ENCODE data around the gene ACADSB. TPM values are rescaled to one million over a fixed set of nuclear protein-coding genes. Genes with fewer than 3 reads are reported as not detected.

ACADSB gene
- total and polyA plus RNA-seq, 10 donors: 5.1 to 23.9 (median 14.3) TPM

DNA sequence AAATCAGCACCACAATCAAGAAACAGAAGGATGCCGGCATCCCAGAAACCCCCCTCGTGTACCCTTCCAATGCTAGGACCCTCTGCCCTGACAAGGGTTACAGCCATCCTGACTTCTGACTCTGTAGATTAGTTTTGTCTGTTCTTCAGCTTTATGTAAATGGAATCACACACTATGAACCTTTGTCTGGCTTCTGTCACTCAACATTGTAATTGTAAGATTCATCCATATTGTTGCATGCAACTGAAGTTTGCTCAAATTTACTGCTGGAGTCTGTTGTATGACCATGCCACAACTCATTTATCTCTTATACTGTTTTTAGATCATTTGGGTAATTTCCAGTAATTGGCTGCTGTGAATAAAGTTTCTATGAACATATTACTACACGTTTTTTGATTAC, 8.7 kb upstream of the ACADSB start:
- Histone ChIP-seq H3K27me3 (replicated peaks in 1 of 7) (no peaks in the 10 kb centered on the region), H3K4me3 (no peak overlapping the region), H3K27ac (no peak overlapping the region), H3K36me3 (peaks cover 0 to 44% (median 28%) of the 10 kb centered on the region in 6 donors), H3K4me1 (peaks cover 0 to 61% (median 28%) of the 10 kb centered on the region in 6 donors), H3K9me3 (no peaks in the 10 kb centered on the region)
- intact Hi-C loops (cut with DNase I; ENCODE audit: low total_unique reads): no loop called here
- TF ChIP-seq, protein P1, sequence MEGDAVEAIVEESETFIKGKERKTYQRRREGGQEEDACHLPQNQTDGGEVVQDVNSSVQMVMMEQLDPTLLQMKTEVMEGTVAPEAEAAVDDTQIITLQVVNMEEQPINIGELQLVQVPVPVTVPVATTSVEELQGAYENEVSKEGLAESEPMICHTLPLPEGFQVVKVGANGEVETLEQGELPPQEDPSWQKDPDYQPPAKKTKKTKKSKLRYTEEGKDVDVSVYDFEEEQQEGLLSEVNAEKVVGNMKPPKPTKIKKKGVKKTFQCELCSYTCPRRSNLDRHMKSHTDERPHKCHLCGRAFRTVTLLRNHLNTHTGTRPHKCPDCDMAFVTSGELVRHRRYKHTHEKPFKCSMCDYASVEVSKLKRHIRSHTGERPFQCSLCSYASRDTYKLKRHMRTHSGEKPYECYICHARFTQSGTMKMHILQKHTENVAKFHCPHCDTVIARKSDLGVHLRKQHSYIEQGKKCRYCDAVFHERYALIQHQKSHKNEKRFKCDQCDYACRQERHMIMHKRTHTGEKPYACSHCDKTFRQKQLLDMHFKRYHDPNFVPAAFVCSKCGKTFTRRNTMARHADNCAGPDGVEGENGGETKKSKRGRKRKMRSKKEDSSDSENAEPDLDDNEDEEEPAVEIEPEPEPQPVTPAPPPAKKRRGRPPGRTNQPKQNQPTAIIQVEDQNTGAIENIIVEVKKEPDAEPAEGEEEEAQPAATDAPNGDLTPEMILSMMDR (IDR thresholded peaks at IDR 0.05 in 8 of 11, conservative IDR thresholded peaks at IDR 0.05 in 3 of 11): no peak
- TF ChIP-seq POLR2A (IDR thresholded peaks at IDR 0.05): no peak
- no peak for TF ChIP-seq POLR2AphosphoS5 (IDR thresholded peaks at IDR 0.05)
- no peak for DNase-seq
- 81 to 86% (median 85%) methylated on average over 3 of the region's 3 CpGs for WGBS, 5 donors

DNA sequence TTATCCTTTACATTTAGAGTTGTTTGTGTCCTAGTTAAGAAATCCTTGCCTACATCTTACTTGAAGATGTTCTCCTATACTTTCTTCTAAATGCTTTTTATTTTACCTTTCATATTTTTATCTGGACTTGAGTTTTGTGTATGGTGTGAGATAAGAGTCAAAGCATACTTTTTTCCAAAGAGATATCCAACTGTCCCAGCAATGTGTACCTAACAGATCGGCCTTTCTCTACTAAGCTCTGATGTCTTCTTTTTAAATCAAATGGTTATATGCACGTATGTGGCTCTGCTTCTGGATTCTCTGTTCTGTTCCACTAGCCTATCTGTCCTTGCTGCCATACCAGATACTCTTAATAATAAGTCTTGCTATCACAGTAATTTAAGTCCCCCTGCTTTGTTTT, 7.4 kb upstream of the ACADSB start:
- no peak for DNase-seq
- no peaks in the 10 kb centered on the region for H3K9me3 ChIP-seq
- no peak overlapping the region for H3K27ac ChIP-seq
- peaks cover 0 to 73% (median 39%) of the 10 kb centered on the region in 6 donors for H3K4me1 ChIP-seq
- H3K27me3 ChIP-seq (replicated peaks in 1 of 7): no peaks in the 10 kb centered on the region
- no peak overlapping the region for H3K4me3 ChIP-seq
- TF ChIP-seq, protein P1 (IDR thresholded peaks at IDR 0.05 in 8 of 11, conservative IDR thresholded peaks at IDR 0.05 in 3 of 11): no peak
- no peak for TF ChIP-seq POLR2A (IDR thresholded peaks at IDR 0.05)
- TF ChIP-seq POLR2AphosphoS5 (IDR thresholded peaks at IDR 0.05): no peak
- 95 to 100% (median 99%) methylated on average over 2 of the region's 2 CpGs for WGBS, 5 donors
- intact Hi-C loops (cut with DNase I; ENCODE audit: low total_unique reads): no loop called here
- peaks cover 0 to 43% (median 15%) of the 10 kb centered on the region in 6 donors for H3K36me3 ChIP-seq

DNA sequence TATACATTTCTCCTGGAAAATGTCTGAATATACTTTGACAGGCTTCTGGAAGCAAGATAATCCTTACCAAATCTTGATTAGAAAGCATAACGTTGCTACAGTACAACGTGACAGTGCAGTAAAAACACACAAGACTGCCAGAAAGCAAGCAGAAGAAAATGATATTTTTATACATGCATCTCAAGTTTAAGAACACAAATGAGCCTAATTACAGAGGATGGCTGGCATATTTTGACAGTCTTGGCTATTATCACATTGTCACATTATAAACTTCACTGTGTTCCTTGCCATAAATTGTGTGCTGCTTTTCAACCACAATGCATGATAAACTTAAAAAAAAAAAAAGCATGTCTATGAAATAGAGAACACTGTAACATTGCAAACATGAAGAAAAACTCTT, 4.5 kb upstream of the ACADSB start:
- H3K36me3 ChIP-seq: peaks cover 0 to 21% (median 0%) of the 10 kb centered on the region in 6 donors
- intact Hi-C loops (cut with DNase I; ENCODE audit: low total_unique reads): no loop called here
- H3K27me3 ChIP-seq (replicated peaks in 1 of 7): no peaks in the 10 kb centered on the region
- no peak for TF ChIP-seq POLR2AphosphoS5 (IDR thresholded peaks at IDR 0.05)
- TF ChIP-seq POLR2A (IDR thresholded peaks at IDR 0.05): no peak
- TF ChIP-seq, protein P1 (IDR thresholded peaks at IDR 0.05 in 8 of 11, conservative IDR thresholded peaks at IDR 0.05 in 3 of 11): no peak
- no peaks in the 10 kb centered on the region for H3K9me3 ChIP-seq
- no peak for DNase-seq
- H3K4me3 ChIP-seq: no peak overlapping the region
- 79 to 91% (median 83%) methylated on average over 2 of the region's 2 CpGs for WGBS, 5 donors
- peaks cover 9 to 83% (median 54%) of the 10 kb centered on the region in 6 donors for H3K4me1 ChIP-seq
- H3K27ac ChIP-seq: no peak overlapping the region

DNA sequence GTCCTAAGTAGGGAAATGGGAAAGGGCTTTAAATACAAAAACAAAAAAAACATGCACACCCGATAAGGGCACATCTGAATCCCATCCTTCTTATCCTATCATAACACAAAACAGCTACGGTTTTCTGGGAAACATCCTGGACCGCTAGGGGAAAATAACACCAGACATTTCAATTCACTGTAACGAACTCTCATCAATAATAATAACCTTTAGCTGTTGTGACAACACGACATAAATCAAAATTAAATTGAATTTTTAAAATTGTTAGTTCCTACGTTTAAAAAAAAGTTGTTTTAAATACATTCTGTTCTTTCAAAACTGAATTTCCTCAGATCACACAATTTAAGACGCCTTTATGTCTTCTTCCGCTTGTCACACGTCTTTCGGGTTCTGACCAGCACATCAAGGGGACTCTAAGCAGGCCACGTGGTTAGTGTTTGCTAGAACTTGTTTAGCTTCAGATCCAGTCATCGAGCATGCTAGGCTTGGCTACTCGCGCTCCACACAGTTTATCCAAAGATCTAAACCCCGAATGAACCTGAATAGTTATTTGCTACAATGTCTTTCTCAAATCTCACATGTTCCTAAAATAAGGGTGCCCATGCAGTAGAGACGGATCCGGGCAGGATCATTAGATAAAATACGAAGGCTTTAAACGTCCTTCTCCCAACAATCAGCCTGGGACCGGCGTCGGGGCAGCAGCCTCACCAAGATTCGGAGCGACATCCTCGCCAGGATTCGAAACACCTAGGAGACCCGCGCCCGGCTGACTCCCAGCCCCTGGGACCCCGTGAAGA, 1.1 kb upstream of the ACADSB start:
- peak overlapping the region; percentile 91 to 98 (median 94) for H3K27ac ChIP-seq
- H3K4me3 ChIP-seq: peak overlapping the region; percentile 73 to 99 (median 96)
- no peaks in the 10 kb centered on the region for H3K27me3 ChIP-seq (replicated peaks in 1 of 7)
- peak; percentile 72 for DNase-seq
- peaks cover 0 to 21% (median 0%) of the 10 kb centered on the region in 6 donors for H3K36me3 ChIP-seq
- H3K4me1 ChIP-seq: peaks cover 13 to 67% (median 57%) of the 10 kb centered on the region in 6 donors
- H3K9me3 ChIP-seq: no peaks in the 10 kb centered on the region
- WGBS, 5 donors: 4 to 7% (median 5%) methylated on average over 26 to 30 of the region's 30 CpGs
- intact Hi-C loops (cut with DNase I; ENCODE audit: low total_unique reads): no loop called here
- TF ChIP-seq, protein P1 (IDR thresholded peaks at IDR 0.05 in 8 of 11, conservative IDR thresholded peaks at IDR 0.05 in 3 of 11): no peak
- peak in 1 of 3 donors; percentile 28 for TF ChIP-seq POLR2AphosphoS5 (IDR thresholded peaks at IDR 0.05)

Measured in spleen (tissue), 11 donors.